H1 (cell line): ENCODE results near the gene RETREG3.

ENCODE experiments used
- CTCF ChIP-seq, 3 experiments: IDR thresholded peaks; 1 replicate in 2 of 3; 2 replicates in 1 of 3; pipeline versions ENCODE4 v1.5.1 to v1.6.1; 2011; ENCODE audit warnings: low read length in 3 of 3, mild to moderate bottlenecking in 3 of 3, inconsistent platforms in 2 of 3, low read depth in 1 of 3, moderate library complexity in 1 of 3; ENCODE audit not compliant: insufficient read depth in 1 of 3; ENCODE audit errors: control extremely low read depth in 1 of 3
- POLR2AphosphoS5 ChIP-seq: IDR thresholded peaks from 2 replicates; pipeline ENCODE4 v1.6.1; 2011; ENCODE audit warnings: low read depth, low read length
- RFX5 ChIP-seq: IDR thresholded peaks from 2 replicates; pipeline ENCODE4 v1.6.1; 2011; ENCODE audit warnings: low read depth, low read length, improper control_type of control experiment, borderline replicate concordance

- TF ChIP-seq CTCF (IDR thresholded peaks at IDR 0.05; ENCODE audit: control extremely low read depth in 1 of 3, insufficient read depth in 1 of 3, low read depth in 1 of 3, low read length in 3 of 3) (no peak), RFX5 (no peak), POLR2AphosphoS5 (no peak)
Observed at GRCh38 chr17:42547001-42547461, 62.1 kb downstream of the RETREG3 start.
